Measurements from ENCODE around the gene AUTS2. TPM values are rescaled to one million over a fixed set of nuclear protein-coding genes. Genes with fewer than 3 reads are reported as not detected.

Gene AUTS2
- total RNA-seq, 1 donor from 2014 or later, result 53.0 TPM

DNA sequence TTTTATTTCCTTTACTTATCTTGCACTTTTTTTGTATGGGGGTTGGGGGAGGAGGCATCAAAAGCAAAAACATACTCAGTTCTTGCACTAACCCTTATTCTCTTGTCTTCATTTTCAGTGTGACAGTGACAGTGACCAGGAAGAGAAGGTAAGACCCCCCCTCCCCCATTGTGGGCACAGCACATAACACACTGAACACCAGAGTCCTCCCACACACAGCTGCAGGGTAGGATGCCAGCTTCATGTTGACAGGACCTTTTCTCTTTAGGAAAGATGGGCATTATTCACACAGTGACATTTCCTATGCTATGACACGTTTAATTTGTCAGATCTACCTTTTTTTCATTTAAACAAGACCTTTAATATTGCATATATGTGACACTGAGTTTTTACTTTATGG lies 837.4 kb downstream of the AUTS2 start:
- no peak for DNase-seq (ENCODE audit: extremely low spot score in 2 of 2)
- Histone ChIP-seq H3K4me3 (no peak overlapping the region), H3K27ac (no peak overlapping the region), H3K27me3 (no peaks in the 10 kb centered on the region), H3K9me3 (no peaks in the 10 kb centered on the region), H3K4me1 (no peaks in the 10 kb centered on the region), H3K36me3 (no peaks in the 10 kb centered on the region)
- intact Hi-C loops (cut with DNase I), result no loop called here
- TF ChIP-seq POLR2A (IDR thresholded peaks at IDR 0.05) (no peak), POLR2AphosphoS5 (IDR thresholded peaks at IDR 0.05; ENCODE audit: insufficient read depth in 1 of 2, low read depth in 1 of 2) (no peak)
- TF ChIP-seq, protein P1, sequence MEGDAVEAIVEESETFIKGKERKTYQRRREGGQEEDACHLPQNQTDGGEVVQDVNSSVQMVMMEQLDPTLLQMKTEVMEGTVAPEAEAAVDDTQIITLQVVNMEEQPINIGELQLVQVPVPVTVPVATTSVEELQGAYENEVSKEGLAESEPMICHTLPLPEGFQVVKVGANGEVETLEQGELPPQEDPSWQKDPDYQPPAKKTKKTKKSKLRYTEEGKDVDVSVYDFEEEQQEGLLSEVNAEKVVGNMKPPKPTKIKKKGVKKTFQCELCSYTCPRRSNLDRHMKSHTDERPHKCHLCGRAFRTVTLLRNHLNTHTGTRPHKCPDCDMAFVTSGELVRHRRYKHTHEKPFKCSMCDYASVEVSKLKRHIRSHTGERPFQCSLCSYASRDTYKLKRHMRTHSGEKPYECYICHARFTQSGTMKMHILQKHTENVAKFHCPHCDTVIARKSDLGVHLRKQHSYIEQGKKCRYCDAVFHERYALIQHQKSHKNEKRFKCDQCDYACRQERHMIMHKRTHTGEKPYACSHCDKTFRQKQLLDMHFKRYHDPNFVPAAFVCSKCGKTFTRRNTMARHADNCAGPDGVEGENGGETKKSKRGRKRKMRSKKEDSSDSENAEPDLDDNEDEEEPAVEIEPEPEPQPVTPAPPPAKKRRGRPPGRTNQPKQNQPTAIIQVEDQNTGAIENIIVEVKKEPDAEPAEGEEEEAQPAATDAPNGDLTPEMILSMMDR (IDR thresholded peaks at IDR 0.05), result no peak

DNA sequence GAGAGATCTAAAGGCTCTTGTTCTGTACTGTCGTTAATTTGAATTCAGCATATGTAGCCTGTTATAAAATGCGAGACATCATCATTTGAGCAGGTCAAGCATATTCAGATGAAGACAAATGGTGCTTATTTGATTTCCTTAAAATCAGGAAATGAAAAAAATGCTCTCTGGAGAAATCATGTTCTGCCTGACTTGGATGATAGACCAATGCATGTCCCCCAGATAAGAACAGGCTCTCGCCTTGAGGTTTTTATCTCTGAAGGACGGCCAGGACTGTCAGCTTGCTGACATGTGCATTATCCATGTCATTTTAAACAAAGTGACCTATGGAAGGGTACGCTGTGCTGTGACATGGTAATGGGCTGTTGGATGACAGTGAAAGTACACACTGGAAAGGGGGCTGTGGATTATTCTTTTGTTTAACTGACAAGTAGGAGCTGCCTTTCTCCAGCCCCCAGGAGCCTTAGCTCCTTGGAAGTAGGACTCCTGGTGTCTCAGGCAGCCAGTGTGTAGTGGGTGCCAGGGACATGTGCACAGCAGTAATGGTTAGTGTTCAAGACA lies 838.6 kb downstream of the AUTS2 start:
- Histone ChIP-seq H3K27ac (no peak overlapping the region), H3K4me1 (no peaks in the 10 kb centered on the region), H3K9me3 (no peaks in the 10 kb centered on the region), H3K36me3 (no peaks in the 10 kb centered on the region), H3K27me3 (no peaks in the 10 kb centered on the region), H3K4me3 (no peak overlapping the region)
- TF ChIP-seq POLR2A (IDR thresholded peaks at IDR 0.05), result no peak
- no peak for DNase-seq (ENCODE audit: extremely low spot score in 2 of 2)
- intact Hi-C loops (cut with DNase I), result no loop called here

DNA sequence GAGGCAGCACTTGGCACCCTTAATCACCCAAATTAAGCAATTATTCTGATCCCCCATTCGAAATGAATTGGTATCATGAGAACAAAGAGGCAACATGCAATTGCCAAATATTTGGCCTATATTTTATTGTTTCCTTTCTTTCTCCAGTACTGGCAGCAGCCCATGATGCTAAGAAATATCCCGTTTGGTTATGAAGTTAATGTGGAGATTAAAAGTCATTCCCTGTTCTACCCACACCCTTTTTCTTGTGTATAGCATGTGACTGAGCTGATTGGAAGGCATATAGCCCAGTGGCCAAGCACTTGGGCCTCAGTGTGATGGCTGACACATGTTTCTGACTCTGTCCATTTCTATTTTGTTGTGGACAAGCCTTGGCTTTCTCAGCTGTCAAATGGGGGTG lies 841.4 kb downstream of the AUTS2 start:
- Histone ChIP-seq H3K36me3 (no peaks in the 10 kb centered on the region), H3K4me1 (no peaks in the 10 kb centered on the region), H3K9me3 (no peaks in the 10 kb centered on the region), H3K4me3 (no peak overlapping the region), H3K27ac (no peak overlapping the region), H3K27me3 (no peaks in the 10 kb centered on the region)
- intact Hi-C loops (cut with DNase I), result no loop called here
- TF ChIP-seq, protein P1 (IDR thresholded peaks at IDR 0.05), result no peak
- TF ChIP-seq POLR2A (IDR thresholded peaks at IDR 0.05) (no peak), POLR2AphosphoS5 (IDR thresholded peaks at IDR 0.05; ENCODE audit: insufficient read depth in 1 of 2, low read depth in 1 of 2) (no peak)
- no peak for DNase-seq (ENCODE audit: extremely low spot score in 2 of 2)

DNA sequence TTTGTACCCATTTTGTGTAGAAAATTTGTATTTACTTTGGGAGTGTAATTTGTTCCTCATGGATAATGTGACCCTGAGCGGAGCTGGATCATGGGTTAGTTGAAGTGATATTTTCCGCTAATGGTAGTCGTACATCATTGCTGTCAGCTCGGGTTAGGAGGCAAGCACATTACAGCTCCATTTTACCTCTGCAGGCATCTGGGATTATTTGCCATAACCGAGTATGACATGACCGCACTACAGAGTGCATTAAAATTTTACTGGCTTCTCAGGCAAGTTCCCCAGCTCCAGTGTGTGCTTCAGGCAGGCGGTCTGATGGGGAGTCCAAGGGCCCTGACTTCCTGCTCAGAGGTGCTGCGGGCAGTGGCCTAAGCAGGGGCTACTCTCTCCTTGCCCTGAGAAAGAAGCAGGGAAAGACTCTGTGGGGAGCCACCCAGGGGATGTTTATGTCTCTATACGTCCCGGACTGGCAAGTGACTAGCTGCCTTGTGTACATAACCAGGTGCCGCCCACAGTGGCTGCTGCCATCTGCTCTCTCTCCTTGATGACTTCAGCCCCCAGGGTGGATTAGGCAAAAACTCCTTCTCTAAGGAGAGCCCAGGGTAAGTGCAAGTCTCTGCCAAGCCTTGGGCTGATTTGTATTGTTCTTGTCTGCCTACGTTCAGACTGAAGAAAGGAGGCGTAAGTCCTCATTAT lies 848.3 kb downstream of the AUTS2 start:
- no peaks in the 10 kb centered on the region for H3K27me3 ChIP-seq
- H3K4me1 ChIP-seq, result no peaks in the 10 kb centered on the region
- H3K27ac ChIP-seq, result no peak overlapping the region
- no peaks in the 10 kb centered on the region for H3K9me3 ChIP-seq
- TF ChIP-seq POLR2AphosphoS5 (IDR thresholded peaks at IDR 0.05; ENCODE audit: insufficient read depth in 1 of 2, low read depth in 1 of 2), result no peak
- intact Hi-C loops (cut with DNase I), result no loop called here
- H3K36me3 ChIP-seq, result no peaks in the 10 kb centered on the region
- no peak overlapping the region for H3K4me3 ChIP-seq
- no peak for DNase-seq (ENCODE audit: extremely low spot score in 2 of 2)

DNA sequence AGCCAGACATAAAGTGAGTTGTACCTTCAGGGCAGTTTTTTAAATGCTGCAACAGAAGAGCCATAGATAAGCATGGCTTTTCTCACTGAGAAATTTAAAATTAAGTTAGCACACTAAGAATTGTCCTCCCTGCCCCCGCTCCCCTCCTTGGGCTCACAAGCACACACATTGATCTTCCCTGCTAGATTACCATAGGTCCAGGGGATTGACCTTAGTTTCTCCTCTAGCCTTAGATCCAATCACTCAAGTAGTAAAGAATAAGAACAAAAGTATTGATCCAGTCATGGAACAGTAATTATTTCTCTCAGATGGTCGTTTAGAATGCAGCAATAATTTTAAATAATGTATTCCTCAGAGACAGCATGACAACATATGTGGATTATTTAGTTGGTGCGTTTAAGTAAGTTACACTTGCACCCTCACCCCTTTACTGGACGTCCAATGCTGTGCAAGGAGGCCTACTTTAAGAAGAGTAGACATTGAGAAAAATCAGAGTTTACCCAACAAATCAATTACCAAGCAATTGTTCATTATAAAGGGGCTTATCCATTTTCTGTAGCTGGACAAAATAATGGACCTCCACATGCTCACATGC lies 850.1 kb downstream of the AUTS2 start:
- no peak for DNase-seq (ENCODE audit: extremely low spot score in 2 of 2)
- Histone ChIP-seq H3K36me3 (no peaks in the 10 kb centered on the region), H3K4me1 (no peaks in the 10 kb centered on the region), H3K9me3 (no peaks in the 10 kb centered on the region), H3K27ac (no peak overlapping the region), H3K4me3 (no peak overlapping the region), H3K27me3 (no peaks in the 10 kb centered on the region)
- intact Hi-C loops (cut with DNase I), result no loop called here
- TF ChIP-seq, protein P1 (IDR thresholded peaks at IDR 0.05), result no peak
- no peak for TF ChIP-seq POLR2AphosphoS5 (IDR thresholded peaks at IDR 0.05; ENCODE audit: insufficient read depth in 1 of 2, low read depth in 1 of 2)

DNA sequence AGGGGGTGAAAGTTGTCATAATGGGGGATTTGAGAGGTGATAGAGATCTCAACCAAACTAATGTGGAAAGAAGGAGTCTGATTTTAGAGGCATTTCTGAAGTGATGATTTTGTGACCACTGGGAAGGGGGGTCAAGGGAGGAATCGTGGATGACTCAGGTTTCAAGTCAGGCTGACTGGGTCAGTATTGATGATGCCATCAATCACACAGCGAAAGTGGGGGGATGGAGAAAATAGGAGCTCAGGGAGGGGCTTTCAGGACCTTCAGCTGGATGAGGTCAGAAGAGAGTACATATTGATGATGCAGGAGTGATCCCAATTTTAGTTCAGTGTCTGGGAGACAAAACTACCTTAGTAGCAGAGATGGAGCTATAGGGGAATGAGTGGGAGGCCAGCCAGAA lies 852.5 kb downstream of the AUTS2 start:
- intact Hi-C loops (cut with DNase I), result no loop called here
- no peaks in the 10 kb centered on the region for H3K4me1 ChIP-seq
- no peak overlapping the region for H3K27ac ChIP-seq
- no peak for DNase-seq (ENCODE audit: extremely low spot score in 2 of 2)
- H3K36me3 ChIP-seq, result no peaks in the 10 kb centered on the region
- H3K9me3 ChIP-seq, result no peaks in the 10 kb centered on the region
- H3K4me3 ChIP-seq, result no peak overlapping the region
- TF ChIP-seq POLR2A (IDR thresholded peaks at IDR 0.05), result no peak
- TF ChIP-seq, protein P1 (IDR thresholded peaks at IDR 0.05), result no peak
- no peak for TF ChIP-seq POLR2AphosphoS5 (IDR thresholded peaks at IDR 0.05; ENCODE audit: insufficient read depth in 1 of 2, low read depth in 1 of 2)
- no peaks in the 10 kb centered on the region for H3K27me3 ChIP-seq

Measured in vagina (tissue), 2 donors.